ENCODE data around the gene P2RY14. TPM values are rescaled to one million over a fixed set of nuclear protein-coding genes. Genes with fewer than 3 reads are reported as not detected.

Gene P2RY14
- total RNA-seq, 1 experiment from 2014 or later, result not detected

GRCh38 chr3:151236316-151236715 lies 42.0 kb downstream of the P2RY14 start:
- peaks cover 24% of the 10 kb centered on the region for H3K4me1 Mint-ChIP-seq
- ChIA-PET CTCF (no interaction called here), POLR2A (no interaction called here)
- TF ChIP-seq CREM (CRISPR knock-in tag; IDR thresholded peaks at IDR 0.05) (no peak), FOXK1 (CRISPR knock-in tag; IDR thresholded peaks at IDR 0.05) (no peak), IRF2 (CRISPR knock-in tag; IDR thresholded peaks at IDR 0.05; ENCODE audit: borderline replicate concordance, low read depth) (no peak), FOXJ3 (CRISPR knock-in tag; IDR thresholded peaks at IDR 0.05; ENCODE audit: borderline replicate concordance) (no peak), GABPB1 (CRISPR knock-in tag; IDR thresholded peaks at IDR 0.05) (no peak), ERG (CRISPR knock-in tag; IDR thresholded peaks at IDR 0.05) (no peak), HMGA2 (CRISPR knock-in tag; IDR thresholded peaks at IDR 0.05) (no peak), GTF2I (CRISPR knock-in tag; conservative IDR thresholded peaks at IDR 0.05) (no peak), ZBTB21 (CRISPR knock-in tag; IDR thresholded peaks at IDR 0.05; ENCODE audit: borderline replicate concordance) (no peak), OVOL2 (CRISPR knock-in tag; IDR thresholded peaks at IDR 0.05; ENCODE audit: borderline replicate concordance) (no peak), ZNF317 (CRISPR knock-in tag; IDR thresholded peaks at IDR 0.05; ENCODE audit: borderline replicate concordance, low read depth) (no peak)
- TF ChIP-seq, protein P1, sequence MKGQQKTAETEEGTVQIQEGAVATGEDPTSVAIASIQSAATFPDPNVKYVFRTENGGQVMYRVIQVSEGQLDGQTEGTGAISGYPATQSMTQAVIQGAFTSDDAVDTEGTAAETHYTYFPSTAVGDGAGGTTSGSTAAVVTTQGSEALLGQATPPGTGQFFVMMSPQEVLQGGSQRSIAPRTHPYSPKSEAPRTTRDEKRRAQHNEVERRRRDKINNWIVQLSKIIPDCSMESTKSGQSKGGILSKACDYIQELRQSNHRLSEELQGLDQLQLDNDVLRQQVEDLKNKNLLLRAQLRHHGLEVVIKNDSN (CRISPR knock-in tag; IDR thresholded peaks at IDR 0.05), result no peak
- TF ChIP-seq, protein P2, sequence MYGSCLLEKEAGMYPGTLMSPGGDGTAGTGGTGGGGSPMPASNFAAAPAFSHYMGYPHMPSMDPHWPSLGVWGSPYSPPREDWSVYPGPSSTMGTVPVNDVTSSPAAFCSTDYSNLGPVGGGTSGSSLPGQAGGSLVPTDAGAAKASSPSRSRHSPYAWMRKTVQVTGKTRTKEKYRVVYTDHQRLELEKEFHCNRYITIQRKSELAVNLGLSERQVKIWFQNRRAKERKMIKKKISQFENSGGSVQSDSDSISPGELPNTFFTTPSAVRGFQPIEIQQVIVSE (CRISPR knock-in tag; IDR thresholded peaks at IDR 0.05; ENCODE audit: borderline replicate concordance), result no peak
- TF ChIP-seq, protein P3, sequence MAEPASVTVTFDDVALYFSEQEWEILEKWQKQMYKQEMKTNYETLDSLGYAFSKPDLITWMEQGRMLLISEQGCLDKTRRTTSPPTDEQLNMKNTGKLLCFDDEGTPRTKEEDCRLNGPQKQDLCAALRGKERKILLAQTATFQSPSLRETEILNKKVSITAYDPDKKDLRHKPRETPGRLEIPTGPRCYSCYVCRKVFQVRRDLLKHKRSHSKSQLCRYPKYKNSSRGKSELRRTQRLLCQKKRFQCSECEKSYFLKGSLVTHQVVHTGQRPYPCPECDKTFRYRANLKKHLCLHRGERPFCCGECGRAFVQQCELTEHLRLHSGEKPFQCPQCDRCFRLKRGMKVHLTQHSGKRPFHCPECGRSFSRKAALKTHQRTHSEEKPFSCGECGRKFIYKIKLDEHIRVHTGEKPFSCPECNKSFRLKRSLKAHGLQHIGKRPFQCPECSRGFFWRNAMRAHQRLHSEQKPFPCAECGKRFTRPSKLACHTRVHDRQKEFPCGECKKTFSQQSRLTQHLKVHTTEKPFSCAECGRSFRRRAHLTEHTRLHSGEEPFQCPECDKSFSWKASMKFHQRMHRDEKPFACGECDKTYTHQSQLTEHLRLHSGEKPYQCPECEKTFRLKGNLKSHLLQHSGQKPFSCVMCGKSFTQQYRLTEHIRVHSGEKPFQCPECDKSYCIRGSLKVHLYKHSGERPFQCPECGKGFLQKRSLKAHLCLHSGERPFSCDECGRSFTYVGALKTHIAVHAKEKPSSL (CRISPR knock-in tag; conservative IDR thresholded peaks at IDR 0.05), result no peak
- TF ChIP-seq, protein P4, sequence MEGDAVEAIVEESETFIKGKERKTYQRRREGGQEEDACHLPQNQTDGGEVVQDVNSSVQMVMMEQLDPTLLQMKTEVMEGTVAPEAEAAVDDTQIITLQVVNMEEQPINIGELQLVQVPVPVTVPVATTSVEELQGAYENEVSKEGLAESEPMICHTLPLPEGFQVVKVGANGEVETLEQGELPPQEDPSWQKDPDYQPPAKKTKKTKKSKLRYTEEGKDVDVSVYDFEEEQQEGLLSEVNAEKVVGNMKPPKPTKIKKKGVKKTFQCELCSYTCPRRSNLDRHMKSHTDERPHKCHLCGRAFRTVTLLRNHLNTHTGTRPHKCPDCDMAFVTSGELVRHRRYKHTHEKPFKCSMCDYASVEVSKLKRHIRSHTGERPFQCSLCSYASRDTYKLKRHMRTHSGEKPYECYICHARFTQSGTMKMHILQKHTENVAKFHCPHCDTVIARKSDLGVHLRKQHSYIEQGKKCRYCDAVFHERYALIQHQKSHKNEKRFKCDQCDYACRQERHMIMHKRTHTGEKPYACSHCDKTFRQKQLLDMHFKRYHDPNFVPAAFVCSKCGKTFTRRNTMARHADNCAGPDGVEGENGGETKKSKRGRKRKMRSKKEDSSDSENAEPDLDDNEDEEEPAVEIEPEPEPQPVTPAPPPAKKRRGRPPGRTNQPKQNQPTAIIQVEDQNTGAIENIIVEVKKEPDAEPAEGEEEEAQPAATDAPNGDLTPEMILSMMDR (IDR thresholded peaks at IDR 0.05), result no peak
- TF ChIP-seq, protein P5, sequence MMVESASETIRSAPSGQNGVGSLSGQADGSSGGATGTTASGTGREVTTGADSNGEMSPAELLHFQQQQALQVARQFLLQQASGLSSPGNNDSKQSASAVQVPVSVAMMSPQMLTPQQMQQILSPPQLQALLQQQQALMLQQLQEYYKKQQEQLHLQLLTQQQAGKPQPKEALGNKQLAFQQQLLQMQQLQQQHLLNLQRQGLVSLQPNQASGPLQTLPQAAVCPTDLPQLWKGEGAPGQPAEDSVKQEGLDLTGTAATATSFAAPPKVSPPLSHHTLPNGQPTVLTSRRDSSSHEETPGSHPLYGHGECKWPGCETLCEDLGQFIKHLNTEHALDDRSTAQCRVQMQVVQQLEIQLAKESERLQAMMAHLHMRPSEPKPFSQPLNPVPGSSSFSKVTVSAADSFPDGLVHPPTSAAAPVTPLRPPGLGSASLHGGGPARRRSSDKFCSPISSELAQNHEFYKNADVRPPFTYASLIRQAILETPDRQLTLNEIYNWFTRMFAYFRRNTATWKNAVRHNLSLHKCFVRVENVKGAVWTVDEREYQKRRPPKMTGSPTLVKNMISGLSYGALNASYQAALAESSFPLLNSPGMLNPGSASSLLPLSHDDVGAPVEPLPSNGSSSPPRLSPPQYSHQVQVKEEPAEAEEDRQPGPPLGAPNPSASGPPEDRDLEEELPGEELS (CRISPR knock-in tag; IDR thresholded peaks at IDR 0.05), result no peak
- H3K27me3 Mint-ChIP-seq (ENCODE audit: low read depth), result no peaks in the 10 kb centered on the region
- DNase-seq (ENCODE audit: low spot score) (no peak), ATAC-seq (no peak)
- H3K36me3 Mint-ChIP-seq, result peaks cover 14% of the 10 kb centered on the region
- no peak overlapping the region for H3K27ac Mint-ChIP-seq
- H3K4me3 Mint-ChIP-seq, result no peak overlapping the region
- peaks cover 9% of the 10 kb centered on the region for H3K9me3 Mint-ChIP-seq

GRCh38 chr3:151234825-151235224 lies 43.5 kb downstream of the P2RY14 start:
- ChIA-PET CTCF (interaction anchor here (1.1 to 1.6 kb wide), 4 partner anchors 8 to 94 kb away, joined by 3 to 5 read pairs (median 4); no protein-coding TSS in a partner anchor), POLR2A (no interaction called here)
- no peak overlapping the region for H3K4me3 Mint-ChIP-seq
- no peak for ATAC-seq
- peaks cover 12% of the 10 kb centered on the region for H3K36me3 Mint-ChIP-seq
- H3K9me3 Mint-ChIP-seq, result peaks cover 7% of the 10 kb centered on the region
- H3K27me3 Mint-ChIP-seq (ENCODE audit: low read depth), result no peaks in the 10 kb centered on the region
- peaks cover 32% of the 10 kb centered on the region for H3K4me1 Mint-ChIP-seq
- DNase-seq (ENCODE audit: low spot score), result no peak
- H3K27ac Mint-ChIP-seq, result no peak overlapping the region; the same call in 1 of the 2 replicates
- TF ChIP-seq, protein P6, sequence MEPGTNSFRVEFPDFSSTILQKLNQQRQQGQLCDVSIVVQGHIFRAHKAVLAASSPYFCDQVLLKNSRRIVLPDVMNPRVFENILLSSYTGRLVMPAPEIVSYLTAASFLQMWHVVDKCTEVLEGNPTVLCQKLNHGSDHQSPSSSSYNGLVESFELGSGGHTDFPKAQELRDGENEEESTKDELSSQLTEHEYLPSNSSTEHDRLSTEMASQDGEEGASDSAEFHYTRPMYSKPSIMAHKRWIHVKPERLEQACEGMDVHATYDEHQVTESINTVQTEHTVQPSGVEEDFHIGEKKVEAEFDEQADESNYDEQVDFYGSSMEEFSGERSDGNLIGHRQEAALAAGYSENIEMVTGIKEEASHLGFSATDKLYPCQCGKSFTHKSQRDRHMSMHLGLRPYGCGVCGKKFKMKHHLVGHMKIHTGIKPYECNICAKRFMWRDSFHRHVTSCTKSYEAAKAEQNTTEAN (CRISPR knock-in tag; IDR thresholded peaks at IDR 0.05), result no peak
- no peak for TF ChIP-seq TEAD4 (CRISPR knock-in tag; IDR thresholded peaks at IDR 0.05)
- TF ChIP-seq ZNF232 (CRISPR knock-in tag; IDR thresholded peaks at IDR 0.05), result no peak
- no peak for TF ChIP-seq ELF4 (CRISPR knock-in tag; IDR thresholded peaks at IDR 0.05; ENCODE audit: low read depth)
- TF ChIP-seq MXD4 (CRISPR knock-in tag; IDR thresholded peaks at IDR 0.05; ENCODE audit: borderline replicate concordance), result no peak
- TF ChIP-seq PREB (CRISPR knock-in tag; IDR thresholded peaks at IDR 0.05; ENCODE audit: borderline replicate concordance), result no peak
- TF ChIP-seq ETV6 (CRISPR knock-in tag; IDR thresholded peaks at IDR 0.05), result no peak
- no peak for TF ChIP-seq GRHL2 (CRISPR knock-in tag; IDR thresholded peaks at IDR 0.05; ENCODE audit: insufficient replicate concordance, severe bottlenecking)
- TF ChIP-seq SMAD4 (CRISPR knock-in tag; IDR thresholded peaks at IDR 0.05), result no peak
- TF ChIP-seq CREM (CRISPR knock-in tag; IDR thresholded peaks at IDR 0.05), result no peak
- no peak for TF ChIP-seq OVOL2 (CRISPR knock-in tag; IDR thresholded peaks at IDR 0.05; ENCODE audit: borderline replicate concordance)
